ENCODE results near the gene CTXND1.

The CTXND1 gene

GRCh38 chr15:80207887-80208286 is 44.1 kb downstream of the CTXND1 start:
- no peak for FAIRE-seq

- FAIRE-seq = no peak
These were observed 47.8 kb downstream of the CTXND1 start for GRCh38 chr15:80204231-80204630.

- no peak for FAIRE-seq
These were observed 48.6 kb downstream of the CTXND1 start for GRCh38 chr15:80203361-80203885.

- FAIRE-seq = no peak
These were observed 49.2 kb downstream of the CTXND1 start for GRCh38 chr15:80202641-80203360.

GRCh38 chr15:80202016-80202315 is 50.0 kb downstream of the CTXND1 start:
- FAIRE-seq = no peak

GRCh38 chr15:80201256-80202015 is 50.6 kb downstream of the CTXND1 start:
- no peak for FAIRE-seq

GRCh38 chr15:80199869-80200268 is 52.1 kb downstream of the CTXND1 start:
- FAIRE-seq = no peak

- no peak for FAIRE-seq
These were observed 52.6 kb downstream of the CTXND1 start for GRCh38 chr15:80199366-80199765.

- no peak for FAIRE-seq
These were observed 57.1 kb downstream of the CTXND1 start for GRCh38 chr15:80194914-80195313.

GRCh38 chr15:80194186-80194585 is 57.8 kb downstream of the CTXND1 start:
- FAIRE-seq = no peak

GRCh38 chr15:80191897-80192595 is 60.0 kb downstream of the CTXND1 start:
- FAIRE-seq = no peak

- FAIRE-seq = no peak
These were observed 60.8 kb downstream of the CTXND1 start for GRCh38 chr15:80191198-80191597.

GRCh38 chr15:80188251-80188650 is 63.8 kb downstream of the CTXND1 start:
- no peak for FAIRE-seq

- FAIRE-seq = no peak
These were observed 65.4 kb downstream of the CTXND1 start for GRCh38 chr15:80186597-80186996.

- FAIRE-seq = no peak
These were observed 65.9 kb downstream of the CTXND1 start for GRCh38 chr15:80186066-80186465.

- no peak for FAIRE-seq
These were observed 66.9 kb downstream of the CTXND1 start for GRCh38 chr15:80185152-80185551.

- no peak for FAIRE-seq
These were observed 67.5 kb downstream of the CTXND1 start for GRCh38 chr15:80184554-80184953.

- FAIRE-seq = no peak
These were observed 68.1 kb downstream of the CTXND1 start for GRCh38 chr15:80183886-80184285.

GRCh38 chr15:80183306-80183705 is 68.7 kb downstream of the CTXND1 start:
- no peak for FAIRE-seq

GRCh38 chr15:80182611-80183261 is 69.3 kb downstream of the CTXND1 start:
- FAIRE-seq = no peak

- no peak for FAIRE-seq
These were observed 71.0 kb downstream of the CTXND1 start for GRCh38 chr15:80180986-80181385.

- no peak for FAIRE-seq
These were observed 71.5 kb downstream of the CTXND1 start for GRCh38 chr15:80180468-80180867.

- no peak for FAIRE-seq
These were observed 72.1 kb downstream of the CTXND1 start for GRCh38 chr15:80179935-80180334.

Data from TTC549 (cell line).